K562 (cell line): ENCODE data around the gene SLC66A2. TPM values are rescaled to one million over a fixed set of nuclear protein-coding genes. Genes with fewer than 3 reads are reported as not detected.
A peak's percentile ranks its signal among the peaks of the same experiment; 100 is the strongest.

ENCODE experiments used
- ARHGAP35 ChIP-seq: fragments of 450-650 bp; IDR thresholded peaks from 2 replicates; pipeline ENCODE4 v1.6.1; 2018; ENCODE audit not compliant: partially characterized antibody
- ARID1B ChIP-seq: fragments of 450-650 bp; IDR thresholded peaks from 2 replicates; pipeline ENCODE4 v1.6.1; 2016; ENCODE audit warnings: antibody characterized with exemption, mild to moderate bottlenecking, inconsistent platforms
- CBX5 ChIP-seq: IDR thresholded peaks from 2 replicates; pipeline ENCODE4 v1.6.1; 2014; ENCODE audit warnings: low read depth, borderline replicate concordance
- CREBBP ChIP-seq: IDR thresholded peaks from one replicate; pipeline ENCODE4 v1.6.1; 2012; ENCODE audit warnings: low read depth, mild to moderate bottlenecking, control low read depth, inconsistent platforms, low read length
- DDX20 ChIP-seq: fragments of 450-650 bp; IDR thresholded peaks from 2 replicates; pipeline ENCODE4 v1.6.1; 2016; ENCODE audit warnings: missing genetic modification characterization, low read depth, mild to moderate bottlenecking, missing compliant biosample characterization, moderate library complexity
- DIDO1 ChIP-seq: fragments of 450-650 bp; IDR thresholded peaks from 2 replicates; pipeline ENCODE4 v1.6.1; 2016; ENCODE audit warnings: low read depth, missing biosample characterization, missing genetic modification characterization
- ETS1 ChIP-seq: conservative IDR thresholded peaks from 2 replicates; pipeline ENCODE4 v1.6.1; 2011; ENCODE audit warnings: low read depth, mild to moderate bottlenecking, low read length; ENCODE audit not compliant: control insufficient read depth
- FOXK2 ChIP-seq, 2 experiments: fragments of 450-650 bp; IDR thresholded peaks in 1 of 2; conservative IDR thresholded peaks in 1 of 2; 2 replicates each; pipeline ENCODE4 v1.6.1; 2016; ENCODE audit warnings: low read depth in 2 of 2, mild to moderate bottlenecking in 1 of 2
- FUS ChIP-seq: fragments of 200-400 bp; formaldehyde crosslinking; optimal IDR thresholded peaks from 2 replicates; pipeline ENCODE3; 2017; ENCODE audit warnings: low read depth, low read length
- GTF2A2 ChIP-seq: IDR thresholded peaks from 2 replicates; pipeline ENCODE4 v1.6.1; 2016; ENCODE audit warnings: mild to moderate bottlenecking, missing genetic modification characterization, missing compliant biosample characterization
- GTF2F1 ChIP-seq: IDR thresholded peaks from 2 replicates; pipeline ENCODE4 v1.6.1; 2011; ENCODE audit warnings: low read depth, low read length, improper control_type of control experiment
- HOMEZ ChIP-seq: fragments of 250-450 bp; sonication (Bioruptor Pico); IDR thresholded peaks from 2 replicates; pipeline ENCODE4 v1.4.0; 2020; ENCODE audit warnings: mild to moderate bottlenecking, moderate library complexity
- LEF1 ChIP-seq: fragments of 450-650 bp; IDR thresholded peaks from 2 replicates; pipeline ENCODE4 v1.6.1; 2016; ENCODE audit warnings: mild to moderate bottlenecking
- MAFF ChIP-seq: IDR thresholded peaks from 2 replicates; pipeline ENCODE4 v1.6.1; 2012; ENCODE audit warnings: low read length, improper control_type of control experiment
- SAP30 ChIP-seq: fragments of 200-600 bp; sonication (generic); IDR thresholded peaks from 2 replicates; pipeline ENCODE4 v1.6.1; 2012; ENCODE audit warnings: borderline replicate concordance, low read depth, mild to moderate bottlenecking, moderate library complexity, low read length, control low read depth, inconsistent platforms; ENCODE audit not compliant: insufficient read depth, poor library complexity, severe bottlenecking
- SUPT5H ChIP-seq: fragments of 450-650 bp; IDR thresholded peaks from 2 replicates; pipeline ENCODE4 v1.6.1; 2016
- TAF15 ChIP-seq: fragments of 200-400 bp; formaldehyde crosslinking; IDR thresholded peaks from 2 replicates; pipeline ENCODE4 v1.6.1; 2017; ENCODE audit warnings: mild to moderate bottlenecking, low read depth, low read length, moderate library complexity
- ZBTB17 ChIP-seq: fragments of 450-650 bp; formaldehyde crosslinking; IDR thresholded peaks from 2 replicates; pipeline ENCODE4 v1.4.0; 2020; ENCODE audit warnings: mild to moderate bottlenecking
- ZBTB8A ChIP-seq: fragments of 450-650 bp; IDR thresholded peaks from 2 replicates; pipeline ENCODE4 v1.6.1; 2018; ENCODE audit warnings: mild to moderate bottlenecking, moderate library complexity; ENCODE audit not compliant: partially characterized antibody
- ZNF146 ChIP-seq: IDR thresholded peaks from one replicate; pipeline ENCODE4 v1.6.1; 2018; ENCODE audit warnings: missing compliant biosample characterization; ENCODE audit not compliant: unreplicated experiment
- polyA plus RNA-seq, 8 experiments: library from polyadenylated mRNA; depleted of rRNA in 4 of 8; stranded (reverse) in 5 of 8; unstranded in 3 of 8; fragments of >200 nt; fragmentation: Nextera tagmentation in 2 of 8; fragmentation: Illumina TruSeq in 1 of 8; extraction: Ambion mirVana in 2 of 8; extraction: Trizol in 1 of 8; gene quantifications; 2 replicates each; pipeline versions ENCODE4 v1.2.1 to v1.2.3, GENCODE V29; 2011 to 2014; ENCODE audit warnings: inconsistent platforms in 1 of 8, missing spikeins in 1 of 8
- total RNA-seq, 7 experiments: library from RNA; depleted of rRNA in 6 of 7; stranded (reverse); fragments of >200 nt in 6 of 7; fragmentation: Illumina TruSeq in 2 of 7; extraction: Trizol in 2 of 7; gene quantifications; 2 replicates each; pipeline versions ENCODE4 v1.2.1 to v1.2.3, GENCODE V29; 2011 to 2021; ENCODE audit warnings: low replicate concordance in 1 of 7

SLC66A2 gene
- total and polyA plus RNA-seq, 9 of the 15 experiments (the other 6 are each of a cell fraction or from before 2014, with no cell fraction given) = 0.25 to 17.5 (median 5.6) TPM

GRCh38 chr18:79975043-79975442 is 23.6 kb upstream of the SLC66A2 start (continued):
- TF ChIP-seq ETS1 = no peak
- TF ChIP-seq FOXK2 (conservative IDR thresholded peaks at IDR 0.05 in 1 of 2, IDR thresholded peaks at IDR 0.05 in 1 of 2; ENCODE audit: low read depth in 2 of 2) = no peak
- no peak for TF ChIP-seq SAP30
- no peak for TF ChIP-seq SUPT5H
- no peak for TF ChIP-seq GTF2F1
- no peak for TF ChIP-seq GTF2A2
- no peak for TF ChIP-seq ZBTB17 (CRISPR knock-in tag)
- TF ChIP-seq ZNF146 (CRISPR knock-in tag) = no peak
- TF ChIP-seq CREBBP = no peak
- no peak for TF ChIP-seq ZBTB8A
- no peak for TF ChIP-seq CBX5
- TF ChIP-seq HOMEZ (CRISPR knock-in tag) = no peak
- TF ChIP-seq ARID1B = peak; percentile 78
- TF ChIP-seq TAF15 = no peak
- TF ChIP-seq LEF1 = no peak
- TF ChIP-seq DDX20 (tag) = no peak
- no peak for TF ChIP-seq MAFF
- no peak for TF ChIP-seq FUS
- no peak for TF ChIP-seq DIDO1
- TF ChIP-seq ARHGAP35 = no peak
